HepG2 (cell line): Measurements from ENCODE around the gene NECAB2. TPM values are rescaled to one million over a fixed set of nuclear protein-coding genes. Genes with fewer than 3 reads are reported as not detected.

Experiments
- ATAC-seq: fragments of 200-7000 bp; cut with Tn5 transposase; 3 replicates; pipeline ENCODE4 v1.9.1; 2020; ENCODE audit warnings: mild to moderate bottlenecking, moderate library complexity
- BruUV-seq: library from RNA; stranded (reverse); fragments of 400-500 nt; replicated peaks from 2 replicates; lab custom pipeline; 2021; lab: Mats Ljungman, UMichigan
- CTCF ChIA-PET: fragments of 300-600 bp; formaldehyde crosslinking; extraction: SDS; loops from one replicate; lab custom pipeline; 2021; ENCODE audit warnings: low total read pairs, inconsistent platforms, low intra/inter-chr PET ratio; lab: Yijun Ruan, JAX
- POLR2A ChIA-PET: fragments of 350-600 bp; sonication (Branson Sonifier 250); formaldehyde crosslinking; loops from one replicate; lab custom pipeline; 2020; ENCODE audit warnings: antibody characterized with exemption, inconsistent platforms; lab: Yijun Ruan, JAX
- DNase-seq: peaks from one replicate; pipeline ENCODE4 v3.0.0-alpha.2; 2015; ENCODE audit warnings: low spot score
- FAIRE-seq: peaks from 3 replicates; lab custom pipeline; 2011; peaks lifted over from hg19 to GRCh38; lab: Jason Lieb, UNC
- H2AFZ ChIP-seq: one replicate; pipeline ENCODE4 v1.6.1; 2011; ENCODE audit warnings: low read length, inconsistent platforms
- H3K27ac ChIP-seq: fragments of 300-600 bp; 3 replicates; pipeline ENCODE4 v1.8.0; 2011; ENCODE audit warnings: mixed run types, mild to moderate bottlenecking, mixed read lengths, low read length, inconsistent platforms; ENCODE audit not compliant: insufficient read depth; ENCODE audit errors: extremely low read length
- H3K27me3 ChIP-seq, 2 experiments: fragments of 200-600 bp in 1 of 2; 2 replicates in 1 of 2; 3 replicates in 1 of 2; pipeline versions ENCODE4 v1.6.0 to v1.8.0; 2011; ENCODE audit warnings: low read length in 2 of 2, mild to moderate bottlenecking in 2 of 2, moderate library complexity in 2 of 2, inconsistent platforms in 1 of 2; ENCODE audit not compliant: insufficient read depth in 2 of 2, control insufficient read depth in 1 of 2
- H3K36me3 ChIP-seq, 2 experiments: fragments of 200-600 bp in 1 of 2; replicated peaks in 1 of 2; 2 replicates in 1 of 2; 3 replicates in 1 of 2; pipeline versions ENCODE4 v1.5.1 to v1.8.0; 2011; ENCODE audit warnings: low read length in 2 of 2, inconsistent platforms in 1 of 2; ENCODE audit not compliant: insufficient read depth in 2 of 2, control insufficient read depth in 1 of 2
- H3K4me1 ChIP-seq: 2 replicates; pipeline ENCODE4 v1.5.1; 2012; ENCODE audit warnings: low read length, inconsistent platforms; ENCODE audit not compliant: insufficient read depth
- H3K4me2 ChIP-seq: 2 replicates; pipeline ENCODE4 v1.6.0; 2011; ENCODE audit warnings: low read depth, low read length, inconsistent platforms
- H3K4me3 ChIP-seq, 3 experiments: fragments of 200-600 bp in 1 of 3; sonication (generic), shearing (Covaris generic) in 1 of 3; replicated peaks in 1 of 3; 2 replicates each; pipeline ENCODE4 v1.5.1; 2011 to 2016; ENCODE audit warnings: low read length in 3 of 3, inconsistent platforms in 2 of 3, low read depth in 2 of 3, mild to moderate bottlenecking in 2 of 3, control low read depth in 1 of 3, mixed read lengths in 1 of 3; ENCODE audit not compliant: insufficient read depth in 1 of 3
- H3K79me2 ChIP-seq: one replicate; pipeline ENCODE4 v1.6.1; 2011; ENCODE audit warnings: low read length, inconsistent platforms; ENCODE audit not compliant: insufficient read depth
- H3K9ac ChIP-seq: 2 replicates; pipeline ENCODE4 v1.6.0; 2011; ENCODE audit warnings: mild to moderate bottlenecking, low read depth, low read length, inconsistent platforms; ENCODE audit not compliant: insufficient read depth
- H3K9me3 ChIP-seq: 2 replicates; pipeline ENCODE4 v1.5.1; 2012; ENCODE audit warnings: mild to moderate bottlenecking, low read length
- H4K20me1 ChIP-seq: 2 replicates; pipeline ENCODE4 v1.6.0; 2011; ENCODE audit warnings: inconsistent platforms, mild to moderate bottlenecking, low read length, moderate library complexity; ENCODE audit not compliant: insufficient read depth
- ONECUT2 ChIP-seq: sonication (generic); formaldehyde crosslinking; IDR thresholded peaks from 2 replicates; pipeline ENCODE4 v1.4.0; 2020; ENCODE audit warnings: missing genetic modification reagents
- PRDM15 ChIP-seq: sonication (generic); formaldehyde crosslinking; IDR thresholded peaks from 2 replicates; pipeline ENCODE4 v1.4.0; 2020; ENCODE audit warnings: missing genetic modification reagents
- SALL1 ChIP-seq: sonication (generic); formaldehyde crosslinking; IDR thresholded peaks from 2 replicates; pipeline ENCODE4 v1.8.0; 2022; ENCODE audit warnings: mild to moderate bottlenecking, missing genetic modification reagents
- WGBS: methylation state at CpG from one replicate; pipeline ENCODE4 v1.1.6; 2017; ENCODE audit warnings: low lambda C conversion rate; 5-methylcytosine and 5-hydroxymethylcytosine counted together
- in situ Hi-C: cut with HindIII; loops from 2 replicates; pipeline ENCODE4 v1.10.0; 2017; ENCODE audit warnings: low pct_unique_long_range_greater_than_20kb; ENCODE audit not compliant: extremely low pct_ligation_motif_present
- intact Hi-C: fragments of 100-400 bp; cut with micrococcal nuclease; formaldehyde crosslinking; loops from one replicate; pipeline ENCODE4 v1.10.0; 2022; ENCODE audit not compliant: unreplicated experiment
- polyA plus RNA-seq, 8 experiments: library from polyadenylated mRNA; depleted of rRNA in 3 of 8; stranded (reverse) in 7 of 8; unstranded in 1 of 8; fragments of >200 nt; fragmentation: Illumina TruSeq in 4 of 8; extraction: Trizol in 4 of 8; gene quantifications; 2 replicates each; pipeline versions ENCODE4 v1.2.1 to v1.2.3, GENCODE V29; 2011 to 2016; ENCODE audit warnings: low read depth in 4 of 8, missing spikeins in 1 of 8, mixed read lengths in 1 of 8; ENCODE audit not compliant: insufficient read depth in 1 of 8
- total RNA-seq, 5 experiments: library from RNA; depleted of rRNA; stranded (reverse); fragments of >200 nt; fragmentation: Illumina TruSeq; extraction: Trizol; gene quantifications; 2 replicates each; pipeline ENCODE4 v1.2.3, GENCODE V29; 2016; ENCODE audit warnings: low read depth in 1 of 5

Gene NECAB2
- total and polyA plus RNA-seq, 2 of the 13 experiments (the other 11 are each of a cell fraction or from before 2014, with no cell fraction given), result 0.21 to 0.49 TPM

GRCh38 chr16:83974475-83974874 is 6.4 kb downstream of the NECAB2 start:
- Histone ChIP-seq H3K79me2 (no peaks in the 10 kb centered on the region), H4K20me1 (peaks cover 3% of the 10 kb centered on the region; the same call in 1 of the 2 replicates), H3K4me2 (no peak overlapping the region), H3K27me3 (peaks cover 5 to 53% of the 10 kb centered on the region in 2 experiments; a peak in 4 of 5 replicates), H2AFZ (no peak overlapping the region), H3K27ac (no peak overlapping the region), H3K4me3 (no peak overlapping the region), H3K4me1 (peaks cover 17% of the 10 kb centered on the region), H3K36me3 (no peaks in the 10 kb centered on the region), H3K9me3 (peaks cover 17% of the 10 kb centered on the region), H3K9ac (no peak overlapping the region)
- DNase-seq (no peak), ATAC-seq (no peak), FAIRE-seq (no peak)
- intact Hi-C loops (loop anchor here (5.0 kb wide), 2 partner anchors 68 to 933 kb away; partner anchors contain the start of gene SLC38A8), in situ Hi-C loops (loop anchor here (25.0 kb wide), 1 partner anchor 213 kb away; the partner anchor contains the start of genes ADAD2 and TAF1C)
- 16% methylated on average over 7 of the region's 7 CpGs for WGBS
- BruUV-seq, result no TSS peak
- ChIA-PET POLR2A (no interaction called here), CTCF (no interaction called here)
- TF ChIP-seq ONECUT2 (CRISPR knock-in tag) (no peak), PRDM15 (CRISPR knock-in tag) (no peak), SALL1 (CRISPR knock-in tag) (no peak)
